HG02973 (cell line): Measurements from ENCODE around the gene ADARB2.
"Not testable (repeated sequence)": the region's sequence is repeated elsewhere in the genome, so short reads cannot be mapped to it uniquely, and the experiment has no call there.

ENCODE experiments used
- ATAC-seq: cut with Tn5 transposase; IDR thresholded peaks from one replicate; pipeline ENCODE4 v1.9.1; 2021; ENCODE audit warnings: moderate library complexity; ENCODE audit not compliant: unreplicated experiment

Gene ADARB2

GRCh38 chr10:1249142-1249920 is 488.0 kb downstream of the ADARB2 start:
- no peak for ATAC-seq

- not testable (repeated sequence) for ATAC-seq
Measured at GRCh38 chr10:1248262-1248630, 489.1 kb downstream of the ADARB2 start.

GRCh38 chr10:1247598-1248261 is 489.6 kb downstream of the ADARB2 start:
- no peak for ATAC-seq

- ATAC-seq, result no peak
Measured at GRCh38 chr10:1244493-1244892, 492.8 kb downstream of the ADARB2 start.

- no peak for ATAC-seq
Measured at GRCh38 chr10:1243486-1244234, 493.7 kb downstream of the ADARB2 start.

GRCh38 chr10:1242975-1243374 is 494.4 kb downstream of the ADARB2 start:
- no peak for ATAC-seq

GRCh38 chr10:1241973-1242935 is 495.1 kb downstream of the ADARB2 start:
- ATAC-seq, result no peak

GRCh38 chr10:1241322-1241890 is 495.9 kb downstream of the ADARB2 start:
- ATAC-seq, result no peak

GRCh38 chr10:1240341-1240775 is 497.0 kb downstream of the ADARB2 start:
- ATAC-seq, result no peak

- no peak for ATAC-seq
Measured at GRCh38 chr10:1233031-1233430, 504.3 kb downstream of the ADARB2 start.

- ATAC-seq, result no peak
Measured at GRCh38 chr10:1232164-1232911, 505.0 kb downstream of the ADARB2 start.

- ATAC-seq, result no peak
Measured at GRCh38 chr10:1230592-1231275, 506.6 kb downstream of the ADARB2 start.

GRCh38 chr10:1230138-1230537 is 507.2 kb downstream of the ADARB2 start:
- ATAC-seq, result no peak

- ATAC-seq, result no peak
Measured at GRCh38 chr10:1229574-1229973, 507.8 kb downstream of the ADARB2 start.

GRCh38 chr10:1229116-1229515 is 508.2 kb downstream of the ADARB2 start:
- ATAC-seq, result no peak

GRCh38 chr10:1228467-1228975 is 508.8 kb downstream of the ADARB2 start:
- ATAC-seq, result no peak

- no peak for ATAC-seq
Measured at GRCh38 chr10:1227510-1228402, 509.6 kb downstream of the ADARB2 start.

GRCh38 chr10:1226907-1227306 is 510.4 kb downstream of the ADARB2 start:
- ATAC-seq, result not testable (repeated sequence)
